Uterus (tissue), 2 donors: ENCODE results near the gene STEAP1.

ENCODE experiments used
- CTCF ChIP-seq, 4 experiments: fragments of 200-600 bp in 2 of 4; fragments of 450-650 bp in 2 of 4; sonication (generic) in 2 of 4; IDR thresholded peaks; one replicate each; pipeline ENCODE4 v1.5.1; 2016 to 2019; ENCODE audit warnings: antibody characterized with exemption in 4 of 4, mild to moderate bottlenecking in 2 of 4, moderate library complexity in 1 of 4
- POLR2A ChIP-seq, 2 donors: fragments of 450-650 bp; IDR thresholded peaks; one replicate each; pipeline ENCODE4 v1.6.1; 2016; ENCODE audit warnings: antibody characterized with exemption in 2 of 2, mild to moderate bottlenecking in 1 of 2, moderate library complexity in 1 of 2

GRCh38 chr7:90176195-90176594, 21.9 kb downstream of the STEAP1 start:
- TF ChIP-seq CTCF (IDR thresholded peaks at IDR 0.05): no peak
- TF ChIP-seq POLR2A (IDR thresholded peaks at IDR 0.05): no peak
